CD14-positive monocyte (primary cell): ENCODE measurements around the gene CASP3. TPM values are rescaled to one million over a fixed set of nuclear protein-coding genes. Genes with fewer than 3 reads are reported as not detected.
"Not testable (repeated sequence)": the region's sequence is repeated elsewhere in the genome, so short reads cannot be mapped to it uniquely, and the experiment has no call there.

Experiments
- DNase-seq, 3 donors: peaks; one replicate each; pipeline ENCODE4 v3.0.0-alpha.2; 2011 to 2022
- H2AFZ ChIP-seq: 2 replicates; pipeline ENCODE4 v1.6.0; 2012; ENCODE audit warnings: mild to moderate bottlenecking, low read depth, low read length, inconsistent platforms; ENCODE audit not compliant: insufficient read depth, poor library complexity, severe bottlenecking
- H3K27ac ChIP-seq, 2 donors: 1 replicate in 1 of 2; 2 replicates in 1 of 2; pipeline ENCODE4 v1.5.1; 2012 to 2013; ENCODE audit warnings: low read length in 2 of 2, control low read depth in 1 of 2, inconsistent platforms in 1 of 2, low read depth in 1 of 2, mild to moderate bottlenecking in 1 of 2
- H3K27me3 ChIP-seq, 2 donors: one replicate each; pipeline versions ENCODE4 v1.6.0 to v1.6.1; 2011 to 2013; ENCODE audit warnings: low read length in 2 of 2; ENCODE audit not compliant: control insufficient read depth in 2 of 2, insufficient read depth in 2 of 2
- H3K36me3 ChIP-seq, 2 donors: replicated peaks in 1 of 2; 1 replicate in 1 of 2; 2 replicates in 1 of 2; pipeline versions ENCODE4 v1.5.1 to v1.6.1; 2012 to 2013; ENCODE audit warnings: low read length in 2 of 2, control low read depth in 1 of 2, inconsistent platforms in 1 of 2, mild to moderate bottlenecking in 1 of 2; ENCODE audit not compliant: insufficient read depth in 2 of 2, control insufficient read depth in 1 of 2
- H3K4me1 ChIP-seq, 2 donors: 1 replicate in 1 of 2; 2 replicates in 1 of 2; pipeline versions ENCODE4 v1.5.1 to v1.6.1; 2012 to 2013; ENCODE audit warnings: low read length in 2 of 2, control low read depth in 1 of 2, inconsistent platforms in 1 of 2, mild to moderate bottlenecking in 1 of 2, moderate library complexity in 1 of 2; ENCODE audit not compliant: insufficient read depth in 2 of 2, control insufficient read depth in 1 of 2
- H3K4me2 ChIP-seq: replicated peaks from 2 replicates; pipeline ENCODE3; 2012; ENCODE audit warnings: low read length, moderate library complexity, mild to moderate bottlenecking; ENCODE audit not compliant: poor library complexity, severe bottlenecking; ENCODE audit errors: extremely low read depth
- H3K4me3 ChIP-seq, 3 experiments: fragments of 200-600 bp in 1 of 3; sonication (generic) in 1 of 3; replicated peaks in 1 of 3; 1 replicate in 2 of 3; 2 replicates in 1 of 3; pipeline ENCODE4 v1.5.1; 2011 to 2013; ENCODE audit warnings: low read length in 3 of 3, mild to moderate bottlenecking in 3 of 3, control low read depth in 2 of 3, low read depth in 2 of 3, inconsistent platforms in 1 of 3, moderate library complexity in 1 of 3
- H3K79me2 ChIP-seq: 2 replicates; pipeline ENCODE4 v1.6.0; 2012; ENCODE audit warnings: mild to moderate bottlenecking, control low read depth, inconsistent platforms, low read length, moderate library complexity; ENCODE audit not compliant: insufficient read depth
- H3K9ac ChIP-seq: 2 replicates; pipeline ENCODE4 v1.6.0; 2017; ENCODE audit warnings: low read length, mild to moderate bottlenecking; ENCODE audit not compliant: insufficient read depth, poor library complexity, severe bottlenecking
- H3K9me3 ChIP-seq, 2 donors: replicated peaks in 1 of 2; 1 replicate in 1 of 2; 2 replicates in 1 of 2; pipeline versions ENCODE4 v1.5.1 to v1.6.1; 2012 to 2013; ENCODE audit warnings: low read length in 2 of 2, control low read depth in 1 of 2; ENCODE audit not compliant: control insufficient read depth in 1 of 2, insufficient read depth in 1 of 2
- H4K20me1 ChIP-seq: 2 replicates; pipeline ENCODE4 v1.6.0; 2012; ENCODE audit warnings: mild to moderate bottlenecking, low read length, control low read depth, moderate library complexity; ENCODE audit not compliant: insufficient read depth
- H3K27ac Mint-ChIP-seq, 7 donors: one replicate each; pipeline ENCODE4 v1.8.0; 2020; ENCODE audit warnings: mild to moderate bottlenecking in 7 of 7, mixed read lengths in 7 of 7, moderate library complexity in 6 of 7, inconsistent platforms in 2 of 7
- H3K27me3 Mint-ChIP-seq, 3 donors: one replicate each; pipeline ENCODE4 v1.8.0; 2021 to 2022; ENCODE audit warnings: low read depth in 3 of 3, mild to moderate bottlenecking in 3 of 3, mixed read lengths in 3 of 3, moderate library complexity in 3 of 3, inconsistent platforms in 1 of 3
- H3K36me3 Mint-ChIP-seq, 2 donors: one replicate each; pipeline ENCODE4 v1.8.0; 2020; ENCODE audit warnings: mixed read lengths in 2 of 2, inconsistent platforms in 1 of 2, mild to moderate bottlenecking in 1 of 2
- H3K4me1 Mint-ChIP-seq: one replicate; pipeline ENCODE4 v1.8.0; 2020; ENCODE audit warnings: mild to moderate bottlenecking, mixed read lengths
- H3K4me3 Mint-ChIP-seq, 2 donors: one replicate each; pipeline ENCODE4 v1.8.0; 2020; ENCODE audit warnings: mild to moderate bottlenecking in 2 of 2, mixed read lengths in 2 of 2, moderate library complexity in 1 of 2
- H3K9me3 Mint-ChIP-seq, 7 donors: one replicate each; pipeline ENCODE4 v1.8.0; 2020 to 2022; ENCODE audit warnings: mixed read lengths in 7 of 7, mild to moderate bottlenecking in 6 of 7, moderate library complexity in 6 of 7, inconsistent platforms in 2 of 7
- WGBS: methylation state at CpG from one replicate; pipeline ENCODE4 v1.1.5; 2013; ENCODE audit warnings: missing lambda C conversion rate; ENCODE audit not compliant: insufficient coverage; 5-methylcytosine and 5-hydroxymethylcytosine counted together
- intact Hi-C, 2 donors: fragments of 100-400 bp; cut with micrococcal nuclease; formaldehyde crosslinking; loops; one replicate each; pipeline versions ENCODE4 v1.15.0 to v1.15.1; 2023
- polyA plus RNA-seq, 3 donors: library from polyadenylated mRNA; depleted of rRNA in 1 of 3; unstranded in 2 of 3; stranded (reverse) in 1 of 3; fragments of 300-500 nt in 2 of 3; fragments of >200 nt in 1 of 3; fragmentation: Illumina TruSeq in 2 of 3; gene quantifications; 1 replicate in 2 of 3; 2 replicates in 1 of 3; pipeline ENCODE4 v1.2.3, GENCODE V29; 2012 to 2021
- TF ChIP-seq, protein P1 (sequence below): fragments of 200-600 bp; IDR thresholded peaks from one replicate; pipeline ENCODE4 v1.8.0; 2022; ENCODE audit warnings: antibody characterized with exemption, mild to moderate bottlenecking

Gene CASP3
- polyA plus RNA-seq, 3 donors, result 6.7 to 11.3 (median 11.1) TPM

DNA sequence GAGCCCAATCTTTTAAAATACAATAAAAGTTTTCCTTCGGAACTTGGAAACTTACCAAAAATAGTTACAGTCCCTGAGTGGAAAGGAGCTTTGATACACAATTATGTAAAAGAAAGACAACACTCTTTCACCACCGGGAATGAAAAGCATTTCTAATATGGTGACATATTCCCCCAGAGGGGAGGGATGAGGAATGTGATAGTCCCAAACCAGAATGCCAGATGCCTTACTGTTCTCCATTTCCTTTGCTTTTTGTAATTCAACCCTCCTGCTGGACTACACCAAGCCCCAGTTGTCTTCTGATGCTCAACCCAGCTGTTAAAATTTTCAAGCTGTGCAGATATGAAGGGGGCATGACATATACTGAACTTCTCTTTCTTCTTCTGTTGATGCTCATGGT is 4.4 kb upstream of the CASP3 start:
- no peak for DNase-seq
- peaks cover 0 to 2% (median 0%) of the 10 kb centered on the region in 7 donors for H3K9me3 Mint-ChIP-seq
- no CpG with 5 or more reads among the region's 2 CpGs for WGBS
- no peaks in the 10 kb centered on the region for H4K20me1 ChIP-seq
- H3K4me3 Mint-ChIP-seq, result no peak overlapping the region
- no peak overlapping the region for H2AFZ ChIP-seq
- peaks cover 39% of the 10 kb centered on the region for H3K4me1 Mint-ChIP-seq
- intact Hi-C loops, result loop anchor here in 1 of 2 donors (10.0 kb wide), 1 partner anchor 1149 kb away; the partner anchor contains the start of gene ING2
- no peak overlapping the region for H3K4me2 ChIP-seq
- H3K9me3 ChIP-seq, result no peaks in the 10 kb centered on the region
- H3K4me1 ChIP-seq, result peaks cover 21 to 44% of the 10 kb centered on the region in 2 donors
- no peaks in the 10 kb centered on the region for H3K27me3 ChIP-seq
- H3K27ac ChIP-seq, result no peak overlapping the region
- no peak overlapping the region for H3K27ac Mint-ChIP-seq
- peaks cover 25% of the 10 kb centered on the region for H3K79me2 ChIP-seq
- H3K4me3 ChIP-seq, result no peak overlapping the region
- H3K36me3 Mint-ChIP-seq, result peaks cover 7 to 8% of the 10 kb centered on the region in 2 donors
- H3K9ac ChIP-seq, result no peak overlapping the region
- TF ChIP-seq, protein P1, sequence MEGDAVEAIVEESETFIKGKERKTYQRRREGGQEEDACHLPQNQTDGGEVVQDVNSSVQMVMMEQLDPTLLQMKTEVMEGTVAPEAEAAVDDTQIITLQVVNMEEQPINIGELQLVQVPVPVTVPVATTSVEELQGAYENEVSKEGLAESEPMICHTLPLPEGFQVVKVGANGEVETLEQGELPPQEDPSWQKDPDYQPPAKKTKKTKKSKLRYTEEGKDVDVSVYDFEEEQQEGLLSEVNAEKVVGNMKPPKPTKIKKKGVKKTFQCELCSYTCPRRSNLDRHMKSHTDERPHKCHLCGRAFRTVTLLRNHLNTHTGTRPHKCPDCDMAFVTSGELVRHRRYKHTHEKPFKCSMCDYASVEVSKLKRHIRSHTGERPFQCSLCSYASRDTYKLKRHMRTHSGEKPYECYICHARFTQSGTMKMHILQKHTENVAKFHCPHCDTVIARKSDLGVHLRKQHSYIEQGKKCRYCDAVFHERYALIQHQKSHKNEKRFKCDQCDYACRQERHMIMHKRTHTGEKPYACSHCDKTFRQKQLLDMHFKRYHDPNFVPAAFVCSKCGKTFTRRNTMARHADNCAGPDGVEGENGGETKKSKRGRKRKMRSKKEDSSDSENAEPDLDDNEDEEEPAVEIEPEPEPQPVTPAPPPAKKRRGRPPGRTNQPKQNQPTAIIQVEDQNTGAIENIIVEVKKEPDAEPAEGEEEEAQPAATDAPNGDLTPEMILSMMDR, result no peak
- peaks cover 0 to 1% (median 0%) of the 10 kb centered on the region in 3 donors for H3K27me3 Mint-ChIP-seq
- H3K36me3 ChIP-seq, result no peaks in the 10 kb centered on the region

DNA sequence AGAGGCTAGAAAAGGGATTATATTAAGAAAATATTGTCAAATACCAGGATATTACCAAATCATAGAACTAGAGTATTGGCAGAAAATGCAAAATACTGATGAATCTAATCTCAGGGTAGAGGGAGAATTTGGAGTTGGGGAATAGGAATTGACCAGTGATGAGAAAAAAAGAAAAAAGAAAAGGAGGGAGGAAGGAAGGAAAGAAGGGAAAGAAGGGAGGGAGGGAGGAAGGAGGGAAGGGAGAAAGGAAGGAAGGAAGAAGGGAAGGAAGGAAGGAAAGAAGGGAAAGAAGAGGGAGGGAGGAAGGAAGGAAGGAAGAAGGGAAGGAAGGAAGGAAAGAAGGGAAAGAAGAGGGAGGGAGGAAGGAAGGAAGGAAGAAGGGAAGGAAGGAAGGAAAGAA is 3.4 kb upstream of the CASP3 start:
- intact Hi-C loops, result loop anchor here in 1 of 2 donors (10.0 kb wide), 1 partner anchor 1148 kb away; the partner anchor contains the start of gene ING2
- H4K20me1 ChIP-seq, H3K4me3 ChIP-seq, H3K27ac ChIP-seq, H3K4me3 Mint-ChIP-seq, H3K27me3 ChIP-seq, H3K36me3 ChIP-seq, H3K4me2 ChIP-seq, H3K9me3 ChIP-seq, H2AFZ ChIP-seq, H3K27me3 Mint-ChIP-seq, H3K9ac ChIP-seq, DNase-seq, H3K36me3 Mint-ChIP-seq, H3K9me3 Mint-ChIP-seq: not testable (repeated sequence)
- Histone ChIP-seq H3K79me2 (peaks cover 34% of the 10 kb centered on the region), H3K4me1 (peaks cover 29 to 52% of the 10 kb centered on the region in 2 donors)
- Mint-ChIP-seq H3K4me1 (peaks cover 47% of the 10 kb centered on the region), H3K27ac (peak overlapping the region in 2 of 7 donors; percentile 28 to 73)
